HepG2 (cell line): ENCODE results near the gene TOMM22. TPM values are rescaled to one million over a fixed set of nuclear protein-coding genes. Genes with fewer than 3 reads are reported as not detected.

Source experiments
- CCDC6 ChIP-seq: sonication (generic); formaldehyde crosslinking; IDR thresholded peaks from 2 replicates; pipeline ENCODE4 v1.8.1; 2022; ENCODE audit warnings: mild to moderate bottlenecking, missing genetic modification reagents, moderate library complexity
- CEBPG ChIP-seq: IDR thresholded peaks from 2 replicates; pipeline ENCODE4 v1.6.1; 2016
- CHD2 ChIP-seq: IDR thresholded peaks from 2 replicates; pipeline ENCODE4 v1.6.1; 2011; ENCODE audit warnings: low read depth, low read length, improper control_type of control experiment
- ELF3 ChIP-seq: IDR thresholded peaks from 2 replicates; pipeline ENCODE4 v1.6.1; 2016; ENCODE audit warnings: missing genetic modification reagents, missing compliant biosample characterization
- FIP1L1 ChIP-seq: fragments of 200-400 bp; formaldehyde crosslinking; IDR thresholded peaks from 2 replicates; pipeline ENCODE4 v1.6.1; 2018; ENCODE audit warnings: low read depth, mild to moderate bottlenecking, low read length, moderate library complexity, borderline replicate concordance; ENCODE audit not compliant: insufficient read depth
- HHEX ChIP-seq: IDR thresholded peaks from 2 replicates; pipeline ENCODE4 v1.6.1; 2016; ENCODE audit warnings: control low read depth
- MED13 ChIP-seq: sonication (generic); formaldehyde crosslinking; IDR thresholded peaks from 2 replicates; pipeline ENCODE4 v1.5.0; 2020; ENCODE audit warnings: missing genetic modification reagents
- PLRG1 ChIP-seq: fragments of 450-650 bp; conservative IDR thresholded peaks from 2 replicates; pipeline ENCODE4 v1.6.1; 2016
- SALL1 ChIP-seq: sonication (generic); formaldehyde crosslinking; IDR thresholded peaks from 2 replicates; pipeline ENCODE4 v1.8.0; 2022; ENCODE audit warnings: mild to moderate bottlenecking, missing genetic modification reagents
- SP140L ChIP-seq: sonication (generic); formaldehyde crosslinking; IDR thresholded peaks from 2 replicates; pipeline ENCODE4 v1.4.0; 2020; ENCODE audit warnings: missing genetic modification reagents, borderline replicate concordance
- SRSF9 ChIP-seq: fragments of 200-400 bp; formaldehyde crosslinking; IDR thresholded peaks from 2 replicates; pipeline ENCODE4 v1.6.1; 2018; ENCODE audit warnings: borderline replicate concordance, mild to moderate bottlenecking, low read depth, low read length; ENCODE audit not compliant: insufficient read depth, poor library complexity, severe bottlenecking
- TCF12 ChIP-seq, 2 experiments: fragments of 450-650 bp in 1 of 2; sonication (generic) in 1 of 2; formaldehyde crosslinking in 1 of 2; IDR thresholded peaks; 2 replicates each; pipeline versions ENCODE4 v1.6.1 to v1.8.0; 2017 to 2022; ENCODE audit warnings: antibody characterized with exemption in 1 of 2, mild to moderate bottlenecking in 1 of 2, missing genetic modification reagents in 1 of 2, moderate library complexity in 1 of 2
- ZFP37 ChIP-seq: sonication (generic); formaldehyde crosslinking; IDR thresholded peaks from 2 replicates; pipeline ENCODE4 v1.4.0; 2020; ENCODE audit warnings: missing genetic modification reagents, borderline replicate concordance
- ZNF468 ChIP-seq: sonication (generic); formaldehyde crosslinking; IDR thresholded peaks from 2 replicates; pipeline ENCODE4 v1.8.0; 2022; ENCODE audit warnings: mild to moderate bottlenecking, moderate library complexity, missing genetic modification reagents
- ZNF724P ChIP-seq: sonication (generic); formaldehyde crosslinking; IDR thresholded peaks from 2 replicates; pipeline ENCODE4 v1.8.0; 2022; ENCODE audit warnings: missing genetic modification reagents, borderline replicate concordance
- ZNF792 ChIP-seq: IDR thresholded peaks from 2 replicates; pipeline ENCODE4 v1.6.1; 2016
- polyA plus RNA-seq, 8 experiments: library from polyadenylated mRNA; depleted of rRNA in 3 of 8; stranded (reverse) in 7 of 8; unstranded in 1 of 8; fragments of >200 nt; fragmentation: Illumina TruSeq in 4 of 8; extraction: Trizol in 4 of 8; gene quantifications; 2 replicates each; pipeline versions ENCODE4 v1.2.1 to v1.2.3, GENCODE V29; 2011 to 2016; ENCODE audit warnings: low read depth in 4 of 8, missing spikeins in 1 of 8, mixed read lengths in 1 of 8; ENCODE audit not compliant: insufficient read depth in 1 of 8
- total RNA-seq, 5 experiments: library from RNA; depleted of rRNA; stranded (reverse); fragments of >200 nt; fragmentation: Illumina TruSeq; extraction: Trizol; gene quantifications; 2 replicates each; pipeline ENCODE4 v1.2.3, GENCODE V29; 2016; ENCODE audit warnings: low read depth in 1 of 5
- TF ChIP-seq, protein P1 (sequence below): sonication (generic); formaldehyde crosslinking; IDR thresholded peaks from 2 replicates; pipeline ENCODE4 v1.4.0; 2020; ENCODE audit warnings: mild to moderate bottlenecking, low read depth, missing genetic modification reagents
- TF ChIP-seq, protein P2 (sequence below): IDR thresholded peaks from 2 replicates; pipeline ENCODE4 v1.6.1; 2016; ENCODE audit warnings: missing genetic modification reagents, missing compliant biosample characterization
- TF ChIP-seq, protein P3 (sequence below): sonication (generic); formaldehyde crosslinking; IDR thresholded peaks from 2 replicates; pipeline ENCODE4 v1.5.0; 2020; ENCODE audit warnings: mild to moderate bottlenecking, missing genetic modification reagents

Gene TOMM22
- total and polyA plus RNA-seq, 2 of the 13 experiments (the other 11 are each of a cell fraction or from before 2014, with no cell fraction given): 46.9 to 118 TPM

DNA sequence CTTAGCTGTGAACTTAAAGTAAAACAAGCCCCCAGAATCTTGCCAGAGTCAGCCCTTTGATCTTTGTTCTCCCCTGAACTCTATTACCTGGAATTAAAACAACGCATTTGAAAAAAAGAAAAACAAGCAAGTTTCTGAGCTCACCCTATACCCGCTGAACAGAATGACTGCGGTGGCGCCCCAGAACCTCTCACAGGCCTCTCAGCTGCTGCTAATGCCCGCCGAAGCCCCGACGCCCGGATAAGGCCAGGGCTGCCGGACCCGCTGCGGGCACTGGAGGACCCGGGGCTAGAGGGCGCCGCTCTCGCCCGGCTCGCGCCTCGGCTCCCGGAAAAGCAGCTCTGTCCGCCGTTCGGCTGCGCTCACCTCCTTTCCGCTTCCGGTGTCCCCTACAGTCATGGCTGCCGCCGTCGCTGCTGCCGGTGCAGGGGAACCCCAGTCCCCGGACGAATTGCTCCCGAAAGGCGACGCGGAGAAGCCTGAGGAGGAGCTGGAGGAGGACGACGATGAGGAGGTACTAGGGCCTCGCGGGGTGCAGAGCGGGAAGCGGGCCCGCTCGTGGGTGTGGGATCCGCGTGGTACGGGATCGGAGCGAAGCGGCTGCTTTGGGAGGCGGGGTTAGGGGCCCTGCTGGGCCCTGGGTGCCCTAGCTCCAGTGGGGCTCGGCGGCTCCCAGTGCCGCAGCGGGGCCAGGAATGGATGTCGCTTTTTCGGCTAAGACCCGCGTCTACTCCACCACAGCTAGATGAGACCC is at the start of gene TOMM22 (continued):
- TF ChIP-seq CHD2 (no peak), SALL1 (CRISPR knock-in tag) (peak; percentile 78), CCDC6 (CRISPR knock-in tag) (peak; percentile 94; the same call in 1 of the 2 replicates), ZNF792 (CRISPR knock-in tag) (peak; percentile 66; the same call in 1 of the 2 replicates), ZNF468 (no peak), ZNF724P (CRISPR knock-in tag) (no peak; the same call in 1 of the 2 replicates), MED13 (CRISPR knock-in tag) (peak; percentile 82), ZFP37 (CRISPR knock-in tag) (peak; percentile 48; the same call in 1 of the 2 replicates), SP140L (CRISPR knock-in tag) (no peak), FIP1L1 (0 out of 2 replicates have a peak, but pooled peaks have one; percentile 45), HHEX (CRISPR knock-in tag) (no peak), CEBPG (peak; percentile 38; the same call in 1 of the 2 replicates), TCF12 (IDR thresholded peaks at IDR 0.05) (no peak), TCF12 (CRISPR knock-in tag; IDR thresholded peaks at IDR 0.05) (0 out of 2 replicates have a peak, but pooled peaks have one; percentile 63), PLRG1 (no peak), SRSF9 (no peak), ELF3 (CRISPR knock-in tag) (peak; percentile 96)
- TF ChIP-seq, protein P1, sequence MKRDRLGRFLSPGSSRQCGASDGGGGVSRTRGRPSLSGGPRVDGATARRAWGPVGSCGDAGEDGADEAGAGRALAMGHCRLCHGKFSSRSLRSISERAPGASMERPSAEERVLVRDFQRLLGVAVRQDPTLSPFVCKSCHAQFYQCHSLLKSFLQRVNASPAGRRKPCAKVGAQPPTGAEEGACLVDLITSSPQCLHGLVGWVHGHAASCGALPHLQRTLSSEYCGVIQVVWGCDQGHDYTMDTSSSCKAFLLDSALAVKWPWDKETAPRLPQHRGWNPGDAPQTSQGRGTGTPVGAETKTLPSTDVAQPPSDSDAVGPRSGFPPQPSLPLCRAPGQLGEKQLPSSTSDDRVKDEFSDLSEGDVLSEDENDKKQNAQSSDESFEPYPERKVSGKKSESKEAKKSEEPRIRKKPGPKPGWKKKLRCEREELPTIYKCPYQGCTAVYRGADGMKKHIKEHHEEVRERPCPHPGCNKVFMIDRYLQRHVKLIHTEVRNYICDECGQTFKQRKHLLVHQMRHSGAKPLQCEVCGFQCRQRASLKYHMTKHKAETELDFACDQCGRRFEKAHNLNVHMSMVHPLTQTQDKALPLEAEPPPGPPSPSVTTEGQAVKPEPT (CRISPR knock-in tag): no peak; the same call in 1 of the 2 replicates
- TF ChIP-seq, protein P2, sequence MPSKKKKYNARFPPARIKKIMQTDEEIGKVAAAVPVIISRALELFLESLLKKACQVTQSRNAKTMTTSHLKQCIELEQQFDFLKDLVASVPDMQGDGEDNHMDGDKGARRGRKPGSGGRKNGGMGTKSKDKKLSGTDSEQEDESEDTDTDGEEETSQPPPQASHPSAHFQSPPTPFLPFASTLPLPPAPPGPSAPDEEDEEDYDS (CRISPR knock-in tag): peak; percentile 83
- TF ChIP-seq, protein P3, sequence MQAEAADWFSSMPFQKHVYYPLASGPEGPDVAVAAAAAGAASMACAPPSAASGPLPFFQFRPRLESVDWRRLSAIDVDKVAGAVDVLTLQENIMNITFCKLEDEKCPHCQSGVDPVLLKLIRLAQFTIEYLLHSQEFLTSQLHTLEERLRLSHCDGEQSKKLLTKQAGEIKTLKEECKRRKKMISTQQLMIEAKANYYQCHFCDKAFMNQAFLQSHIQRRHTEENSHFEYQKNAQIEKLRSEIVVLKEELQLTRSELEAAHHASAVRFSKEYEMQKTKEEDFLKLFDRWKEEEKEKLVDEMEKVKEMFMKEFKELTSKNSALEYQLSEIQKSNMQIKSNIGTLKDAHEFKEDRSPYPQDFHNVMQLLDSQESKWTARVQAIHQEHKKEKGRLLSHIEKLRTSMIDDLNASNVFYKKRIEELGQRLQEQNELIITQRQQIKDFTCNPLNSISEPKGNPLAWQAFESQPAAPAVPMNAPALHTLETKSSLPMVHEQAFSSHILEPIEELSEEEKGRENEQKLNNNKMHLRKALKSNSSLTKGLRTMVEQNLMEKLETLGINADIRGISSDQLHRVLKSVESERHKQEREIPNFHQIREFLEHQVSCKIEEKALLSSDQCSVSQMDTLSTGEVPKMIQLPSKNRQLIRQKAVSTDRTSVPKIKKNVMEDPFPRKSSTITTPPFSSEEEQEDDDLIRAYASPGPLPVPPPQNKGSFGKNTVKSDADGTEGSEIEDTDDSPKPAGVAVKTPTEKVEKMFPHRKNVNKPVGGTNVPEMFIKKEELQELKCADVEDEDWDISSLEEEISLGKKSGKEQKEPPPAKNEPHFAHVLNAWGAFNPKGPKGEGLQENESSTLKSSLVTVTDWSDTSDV (CRISPR knock-in tag): 0 out of 2 replicates have a peak, but pooled peaks have one; percentile 49
